Loucy (cell line): ENCODE measurements around the gene HCK.

Experiments used
- H2AFZ ChIP-seq: fragments of 200-600 bp; sonication (generic); 2 replicates; pipeline ENCODE4 v1.6.0; 2016; ENCODE audit warnings: antibody characterized with exemption, mild to moderate bottlenecking, low read length, moderate library complexity
- H3F3A ChIP-seq: fragments of 200-600 bp; 2 replicates; pipeline ENCODE4 v1.6.0; 2016; ENCODE audit warnings: antibody characterized with exemption, low read depth, mild to moderate bottlenecking
- H3K27me3 ChIP-seq: fragments of 200-600 bp; sonication (generic); 2 replicates; pipeline ENCODE4 v1.6.1; 2014; ENCODE audit warnings: low read length, mild to moderate bottlenecking; ENCODE audit not compliant: insufficient read depth, poor library complexity, severe bottlenecking
- H3K36me3 ChIP-seq: fragments of 200-600 bp; sonication (generic); 2 replicates; pipeline ENCODE4 v1.6.1; 2016; ENCODE audit warnings: low read length; ENCODE audit not compliant: insufficient read depth
- H3K4me1 ChIP-seq: fragments of 200-600 bp; sonication (generic); 2 replicates; pipeline ENCODE4 v1.5.1; 2014; ENCODE audit warnings: low read length, mild to moderate bottlenecking; ENCODE audit not compliant: insufficient read depth, poor library complexity, severe bottlenecking
- H3K4me2 ChIP-seq: fragments of 200-600 bp; sonication (generic); 2 replicates; pipeline ENCODE4 v1.6.0; 2014; ENCODE audit warnings: antibody characterized with exemption, low read length, low read depth, mild to moderate bottlenecking; ENCODE audit not compliant: poor library complexity, severe bottlenecking
- H3K4me3 ChIP-seq: fragments of 200-600 bp; sonication (generic); 2 replicates; pipeline ENCODE4 v1.5.1; 2014; ENCODE audit warnings: low read length, mild to moderate bottlenecking, mixed read lengths; ENCODE audit not compliant: poor library complexity, severe bottlenecking
- H3K79me2 ChIP-seq: fragments of 200-600 bp; sonication (generic); 2 replicates; pipeline ENCODE4 v1.6.1; 2014; ENCODE audit warnings: low read length; ENCODE audit not compliant: insufficient read depth
- H3K9ac ChIP-seq: fragments of 200-600 bp; sonication (generic); 2 replicates; pipeline ENCODE4 v1.6.0; 2014; ENCODE audit warnings: mild to moderate bottlenecking, low read depth, low read length, moderate library complexity; ENCODE audit not compliant: poor library complexity, severe bottlenecking
- H3K9me2 ChIP-seq: fragments of 200-600 bp; sonication (generic); replicated peaks from 2 replicates; pipeline ENCODE4 v1.6.1; 2016; ENCODE audit warnings: low read depth, low read length, mixed read lengths
- H3K9me3 ChIP-seq: fragments of 200-600 bp; sonication (generic); 2 replicates; pipeline ENCODE4 v1.6.1; 2014; ENCODE audit warnings: mild to moderate bottlenecking, antibody characterized with exemption, low read length, low read depth; ENCODE audit not compliant: insufficient read depth
- H4K20me1 ChIP-seq: fragments of 200-600 bp; sonication (generic); 2 replicates; pipeline ENCODE4 v1.6.0; 2014; ENCODE audit warnings: antibody characterized with exemption, low read length, mild to moderate bottlenecking; ENCODE audit not compliant: insufficient read depth, poor library complexity, severe bottlenecking
- EZH2phosphoT487 ChIP-seq: fragments of 200-600 bp; IDR thresholded peaks from 2 replicates; pipeline ENCODE4 v1.6.1; 2018; ENCODE audit warnings: antibody characterized with exemption, mild to moderate bottlenecking, moderate library complexity, borderline replicate concordance
- TF ChIP-seq, protein P1 (sequence below): fragments of 200-600 bp; sonication (generic); conservative IDR thresholded peaks from 2 replicates; pipeline ENCODE4 v1.5.1; 2014; ENCODE audit warnings: mild to moderate bottlenecking, antibody characterized with exemption, low read length

Gene HCK

DNA sequence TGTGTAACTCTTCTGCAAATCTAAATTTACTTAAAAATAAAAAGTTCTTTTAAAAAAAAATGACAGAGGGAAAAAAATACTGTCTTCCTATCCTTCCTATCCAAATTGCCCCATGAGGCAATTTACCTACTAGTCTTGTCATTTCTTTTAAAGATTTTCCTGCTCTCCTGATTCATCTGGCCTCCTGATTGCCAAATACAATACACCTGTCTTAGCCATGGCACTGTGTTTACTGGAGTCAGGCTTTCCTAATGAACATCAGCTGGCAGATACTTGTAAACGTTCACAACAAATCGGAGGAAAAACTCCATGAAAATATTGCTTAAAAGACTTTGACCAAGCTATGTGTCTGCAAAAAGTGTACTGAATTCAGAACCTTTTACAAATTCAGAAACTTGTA, 78.9 kb downstream of the HCK start:
- no peaks in the 10 kb centered on the region for H3K27me3 ChIP-seq
- no peak overlapping the region for H3K9ac ChIP-seq
- H3K4me2 ChIP-seq, result no peak overlapping the region
- H3F3A ChIP-seq, result no peaks in the 10 kb centered on the region
- TF ChIP-seq, protein P1, sequence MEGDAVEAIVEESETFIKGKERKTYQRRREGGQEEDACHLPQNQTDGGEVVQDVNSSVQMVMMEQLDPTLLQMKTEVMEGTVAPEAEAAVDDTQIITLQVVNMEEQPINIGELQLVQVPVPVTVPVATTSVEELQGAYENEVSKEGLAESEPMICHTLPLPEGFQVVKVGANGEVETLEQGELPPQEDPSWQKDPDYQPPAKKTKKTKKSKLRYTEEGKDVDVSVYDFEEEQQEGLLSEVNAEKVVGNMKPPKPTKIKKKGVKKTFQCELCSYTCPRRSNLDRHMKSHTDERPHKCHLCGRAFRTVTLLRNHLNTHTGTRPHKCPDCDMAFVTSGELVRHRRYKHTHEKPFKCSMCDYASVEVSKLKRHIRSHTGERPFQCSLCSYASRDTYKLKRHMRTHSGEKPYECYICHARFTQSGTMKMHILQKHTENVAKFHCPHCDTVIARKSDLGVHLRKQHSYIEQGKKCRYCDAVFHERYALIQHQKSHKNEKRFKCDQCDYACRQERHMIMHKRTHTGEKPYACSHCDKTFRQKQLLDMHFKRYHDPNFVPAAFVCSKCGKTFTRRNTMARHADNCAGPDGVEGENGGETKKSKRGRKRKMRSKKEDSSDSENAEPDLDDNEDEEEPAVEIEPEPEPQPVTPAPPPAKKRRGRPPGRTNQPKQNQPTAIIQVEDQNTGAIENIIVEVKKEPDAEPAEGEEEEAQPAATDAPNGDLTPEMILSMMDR, result no peak
- no peak for TF ChIP-seq EZH2phosphoT487
- H4K20me1 ChIP-seq, result peaks cover 3% of the 10 kb centered on the region
- H3K4me3 ChIP-seq, result no peak overlapping the region
- H3K9me2 ChIP-seq, result no peaks in the 10 kb centered on the region
- no peaks in the 10 kb centered on the region for H3K4me1 ChIP-seq
- no peak overlapping the region for H2AFZ ChIP-seq
- H3K9me3 ChIP-seq, result no peaks in the 10 kb centered on the region
- H3K79me2 ChIP-seq, result peaks cover 17% of the 10 kb centered on the region
- peaks cover 23% of the 10 kb centered on the region; the same call in 1 of the 2 replicates for H3K36me3 ChIP-seq

DNA sequence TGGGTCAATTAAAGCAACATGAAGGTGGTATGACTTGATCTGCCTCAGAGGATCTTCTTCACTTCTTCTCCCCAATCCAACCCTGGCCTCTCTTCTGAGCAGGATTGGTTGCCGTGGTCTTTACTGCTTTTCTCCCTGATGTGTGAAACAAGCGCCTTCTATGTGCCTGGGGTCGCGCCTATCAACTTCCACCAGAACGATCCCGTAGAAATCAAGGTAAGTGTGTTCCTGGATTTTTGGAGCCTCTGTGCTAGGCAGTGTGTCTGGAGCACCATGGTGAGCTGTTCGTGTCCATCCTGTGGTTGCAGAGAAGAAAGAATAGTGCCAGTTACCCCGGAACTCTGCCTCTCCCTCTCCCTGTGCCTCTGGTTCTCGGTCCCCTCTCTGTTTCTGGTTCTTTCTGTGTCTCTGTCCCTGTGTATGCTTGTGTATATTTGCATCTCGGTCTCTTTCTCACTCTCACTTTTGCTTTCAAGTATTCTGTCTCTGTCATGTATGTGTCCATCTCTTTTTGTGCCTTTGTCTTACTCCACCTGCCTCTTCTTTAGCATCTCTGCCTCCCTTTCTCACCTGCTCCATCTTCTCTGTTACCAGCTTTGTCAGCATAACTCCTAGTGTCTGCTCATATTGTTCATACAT, 81.0 kb downstream of the HCK start:
- no peaks in the 10 kb centered on the region for H3K27me3 ChIP-seq
- peaks cover 43% of the 10 kb centered on the region; the same call in 1 of the 2 replicates for H3K36me3 ChIP-seq
- TF ChIP-seq EZH2phosphoT487, result no peak
- TF ChIP-seq, protein P1, result no peak
- H2AFZ ChIP-seq, result no peak overlapping the region
- no peaks in the 10 kb centered on the region for H3K9me2 ChIP-seq
- H3F3A ChIP-seq, result no peaks in the 10 kb centered on the region
- H3K4me2 ChIP-seq, result no peak overlapping the region
- H3K9me3 ChIP-seq, result no peaks in the 10 kb centered on the region
- no peak overlapping the region for H3K4me3 ChIP-seq
- peaks cover 3% of the 10 kb centered on the region for H4K20me1 ChIP-seq
- no peaks in the 10 kb centered on the region for H3K4me1 ChIP-seq
- no peak overlapping the region for H3K9ac ChIP-seq
- H3K79me2 ChIP-seq, result peaks cover 17% of the 10 kb centered on the region

DNA sequence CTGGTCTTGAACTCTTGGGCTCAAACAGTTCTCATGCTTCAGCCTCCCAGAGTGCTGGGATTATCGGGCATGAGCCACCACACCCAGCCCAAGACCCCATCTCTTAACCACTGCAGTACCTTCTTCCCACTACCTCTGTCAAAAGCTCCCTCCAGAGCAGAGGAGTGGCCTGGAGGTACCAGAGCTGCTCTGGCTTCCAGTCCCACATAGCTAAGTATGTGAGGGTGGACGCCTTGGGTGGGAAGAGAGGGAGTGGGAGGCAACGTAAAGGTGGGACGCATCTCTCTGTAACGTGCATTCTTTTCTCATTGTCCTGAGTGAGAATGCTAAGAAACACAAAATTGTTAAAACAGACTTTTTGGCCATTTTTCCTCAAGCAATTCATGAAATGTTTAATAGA, 82.0 kb downstream of the HCK start:
- H3F3A ChIP-seq, result no peaks in the 10 kb centered on the region
- H2AFZ ChIP-seq, result no peak overlapping the region
- no peaks in the 10 kb centered on the region for H3K4me1 ChIP-seq
- H3K9me3 ChIP-seq, result no peaks in the 10 kb centered on the region
- no peak overlapping the region for H3K4me2 ChIP-seq
- no peak overlapping the region for H3K4me3 ChIP-seq
- H3K79me2 ChIP-seq, result peaks cover 17% of the 10 kb centered on the region
- peaks cover 52% of the 10 kb centered on the region; the same call in 1 of the 2 replicates for H3K36me3 ChIP-seq
- no peaks in the 10 kb centered on the region for H3K9me2 ChIP-seq
- H3K27me3 ChIP-seq, result no peaks in the 10 kb centered on the region
- no peak overlapping the region for H3K9ac ChIP-seq
- TF ChIP-seq, protein P1, result no peak
- TF ChIP-seq EZH2phosphoT487, result no peak
- no peaks in the 10 kb centered on the region for H4K20me1 ChIP-seq
